Activated T-helper 1 cell treated with Interleukin-2 at 50 U/mL for 16 hours (primary cell): Measurements from ENCODE around the gene CALN1.
"Not testable (repeated sequence)": the region's sequence is repeated elsewhere in the genome, so short reads cannot be mapped to it uniquely, and the experiment has no call there.

ENCODE experiments used
- DNase-seq: peaks from one replicate; pipeline ENCODE4 v3.0.0-alpha.2; 2020; ENCODE audit warnings: low read depth

The CALN1 gene

DNA sequence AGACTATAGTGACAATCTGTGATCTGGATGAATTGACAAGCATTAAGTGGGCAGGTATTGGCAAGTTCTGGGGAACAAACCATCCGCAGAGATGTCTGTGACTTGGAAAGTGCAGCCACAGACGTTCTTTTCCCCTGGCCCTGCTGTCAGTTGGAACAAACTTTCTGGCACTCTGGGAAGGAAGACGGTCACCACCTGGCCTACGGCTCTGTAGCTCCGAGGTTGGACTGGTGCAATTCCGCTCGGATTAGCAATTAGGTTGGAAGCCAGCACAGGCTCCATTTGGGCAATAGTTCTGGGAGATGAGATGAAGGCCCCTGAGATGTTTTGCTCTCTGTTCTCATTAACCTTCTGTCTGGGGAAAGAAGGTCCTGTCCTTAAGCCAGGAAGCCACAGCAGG is 437.5 kb downstream of the CALN1 start:
- DNase-seq, result no peak

DNA sequence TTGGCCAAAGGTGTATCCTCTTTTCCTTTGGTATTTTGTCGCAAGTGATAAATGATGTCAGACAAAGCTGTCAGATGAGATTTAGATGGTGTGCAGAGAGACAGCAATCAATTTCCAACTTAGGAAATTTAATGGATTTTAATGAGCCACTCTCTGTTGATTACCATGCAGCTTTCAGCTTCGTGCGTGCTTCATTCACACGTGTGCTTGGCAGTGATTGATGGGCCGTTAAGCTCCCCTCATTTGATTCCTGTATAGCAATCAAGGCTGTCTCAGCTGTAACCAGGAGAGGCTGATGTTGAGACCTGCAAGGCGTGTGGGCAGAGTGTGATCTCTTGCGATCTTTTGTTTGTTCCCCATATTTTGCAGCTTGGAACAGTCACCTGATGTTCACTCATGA is 439.6 kb downstream of the CALN1 start:
- no peak for DNase-seq

DNA sequence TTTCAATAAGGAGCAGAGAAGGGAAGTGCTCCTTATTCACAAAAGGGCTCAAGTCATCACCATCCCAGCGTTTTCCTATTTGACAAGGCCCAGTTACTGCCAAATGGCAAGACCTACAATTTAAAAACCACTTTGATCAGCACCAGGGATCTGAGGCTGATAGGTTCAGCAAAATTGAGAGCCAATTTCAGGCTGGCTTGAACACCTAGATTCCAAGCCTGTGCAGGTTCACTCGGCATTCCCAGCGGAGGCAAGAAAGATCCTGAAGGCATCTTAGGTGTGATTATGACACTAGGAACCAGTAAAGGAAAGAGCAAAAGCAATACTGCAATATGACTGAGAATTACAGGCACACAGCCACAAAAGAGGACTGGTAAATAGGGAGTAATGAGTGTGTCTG is 441.4 kb downstream of the CALN1 start:
- DNase-seq, result no peak

DNA sequence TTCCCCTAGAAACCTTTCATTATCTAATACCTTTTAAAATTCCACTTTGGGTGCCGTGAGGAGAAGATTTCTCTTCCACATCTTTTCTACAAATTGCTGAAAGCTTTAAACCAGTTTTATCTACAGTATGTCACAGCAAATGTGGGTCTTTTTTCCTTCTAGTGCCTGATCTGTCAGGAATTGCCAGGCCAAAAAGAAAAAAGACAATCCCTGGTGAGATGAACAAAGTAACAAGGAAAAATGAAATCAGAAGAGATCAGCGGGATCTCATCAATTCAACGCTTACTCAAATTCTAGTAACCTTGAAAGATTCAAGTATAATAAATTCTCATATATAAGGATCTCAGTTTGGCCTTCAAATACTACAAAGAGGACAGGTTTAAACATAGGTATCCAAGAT is 449.5 kb downstream of the CALN1 start:
- DNase-seq, result no peak

DNA sequence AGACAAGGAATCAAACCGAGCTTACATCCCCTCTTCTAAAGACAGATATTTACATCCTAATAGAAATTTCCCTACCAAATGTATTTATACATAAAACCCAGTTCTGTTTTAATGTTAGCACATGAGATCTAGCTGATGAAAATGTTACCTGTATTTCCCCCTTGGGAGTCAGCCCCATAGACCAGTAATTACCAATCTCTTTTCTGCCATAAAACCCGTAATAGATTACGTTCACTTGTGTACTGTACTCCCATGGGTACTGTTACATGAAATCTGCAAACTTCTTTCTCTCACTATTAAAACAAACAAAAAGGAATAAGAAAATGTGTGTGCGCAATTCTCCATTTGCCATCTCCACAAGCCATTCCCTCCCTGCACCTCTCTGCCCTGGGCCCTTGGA is 450.9 kb downstream of the CALN1 start:
- DNase-seq, result no peak

DNA sequence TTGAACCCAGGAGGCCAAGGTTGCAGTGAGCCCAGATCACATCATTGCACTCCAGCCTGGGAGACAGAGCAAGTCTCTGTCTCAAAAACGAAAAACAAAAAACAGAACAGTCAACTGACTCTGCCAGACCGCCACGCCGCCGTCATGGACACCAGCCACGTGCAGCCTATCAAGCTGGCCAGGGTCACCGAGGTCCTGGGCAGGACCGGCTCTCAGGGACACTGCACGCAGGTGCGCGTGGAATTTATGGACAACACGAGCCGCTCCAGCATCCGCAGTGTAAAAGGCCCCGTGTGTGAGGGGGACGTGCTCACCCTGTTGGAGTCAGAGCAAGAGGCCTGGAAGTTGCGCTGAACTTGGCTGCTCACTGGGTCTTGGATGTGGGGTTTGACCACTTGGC is 470.0 kb downstream of the CALN1 start:
- no peak for DNase-seq

DNA sequence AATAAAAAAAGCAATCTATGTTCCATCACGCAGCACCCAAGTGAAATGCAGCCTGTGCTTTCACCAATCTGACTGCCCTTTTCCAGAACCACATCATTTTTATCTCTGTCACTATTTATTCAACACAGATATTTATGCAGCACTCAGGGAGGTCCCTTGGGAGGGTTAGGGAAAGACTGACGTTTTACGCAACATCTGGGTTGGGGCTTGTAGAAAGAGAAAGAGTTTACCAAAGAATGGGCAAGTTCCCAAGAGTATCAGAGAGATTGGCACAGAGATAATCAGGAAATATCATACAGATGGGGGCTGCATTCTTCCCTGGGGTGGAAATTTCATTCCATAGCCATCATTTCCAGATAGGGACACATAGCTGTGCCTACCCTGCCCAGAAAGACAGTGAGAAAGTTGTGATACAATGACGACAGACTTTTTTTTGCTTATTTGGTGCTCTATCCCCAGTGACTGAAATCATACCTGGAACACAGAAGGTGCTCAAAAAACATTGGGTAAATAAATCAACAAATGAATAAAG is 474.2 kb downstream of the CALN1 start:
- no peak for DNase-seq

DNA sequence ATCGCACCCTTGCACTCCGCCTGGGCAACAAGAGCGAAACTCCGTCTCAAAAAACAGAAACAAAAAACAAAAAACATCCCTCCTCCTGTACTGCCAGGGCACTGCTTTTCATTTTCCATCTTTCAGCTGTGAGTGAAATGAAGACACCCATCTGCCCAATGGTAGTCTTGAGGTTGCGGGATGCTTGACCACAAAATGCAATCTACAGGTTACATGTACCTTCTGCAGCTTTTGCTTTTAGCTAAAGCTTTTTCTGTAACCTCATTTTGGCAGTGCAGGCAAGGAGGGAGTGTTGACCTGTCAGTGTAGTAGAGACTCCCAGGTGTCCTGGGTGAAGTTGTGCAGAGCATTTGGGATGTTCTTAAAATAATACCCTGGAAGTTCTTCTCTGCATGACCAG is 476.5 kb downstream of the CALN1 start:
- DNase-seq, result no peak

DNA sequence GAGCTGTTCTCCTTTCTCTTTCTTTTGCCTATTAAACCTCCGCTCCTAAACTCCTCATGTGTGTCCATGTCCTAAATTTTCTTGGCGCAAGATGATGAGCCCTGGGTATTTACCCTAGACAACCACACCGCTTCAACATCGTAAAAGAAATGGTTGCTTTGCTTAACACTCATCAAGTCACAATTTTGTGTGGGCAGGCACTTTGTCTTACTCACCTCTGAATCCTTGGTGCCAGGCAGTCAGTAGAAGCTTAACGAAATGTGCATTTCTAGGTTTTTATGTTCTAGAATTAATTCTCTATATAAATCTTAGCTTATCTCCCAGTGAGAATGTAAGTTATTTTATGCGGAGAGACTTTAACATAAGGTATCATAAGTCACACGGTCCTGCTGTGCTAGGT is 478.7 kb downstream of the CALN1 start:
- DNase-seq, result no peak

DNA sequence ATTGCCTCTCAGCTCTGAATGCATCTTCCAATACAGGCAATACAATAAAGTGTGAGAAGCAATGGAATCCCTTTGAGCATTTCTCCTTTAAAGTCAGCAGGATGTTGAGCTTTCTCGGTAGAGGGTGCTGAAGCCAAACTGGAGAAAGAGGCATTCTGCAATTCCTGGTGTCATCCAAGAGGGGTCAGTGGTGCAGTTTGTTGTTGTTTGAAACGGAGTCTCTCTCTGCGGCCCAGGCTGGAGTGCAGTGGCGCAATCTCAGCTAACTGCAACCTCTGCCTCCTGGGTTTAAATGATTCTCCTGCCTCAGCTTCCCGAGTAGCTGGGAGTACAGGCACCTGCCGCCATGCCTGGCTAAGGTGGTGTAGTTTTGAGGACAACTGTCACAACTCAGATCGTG is 486.5 kb downstream of the CALN1 start:
- DNase-seq, result no peak

DNA sequence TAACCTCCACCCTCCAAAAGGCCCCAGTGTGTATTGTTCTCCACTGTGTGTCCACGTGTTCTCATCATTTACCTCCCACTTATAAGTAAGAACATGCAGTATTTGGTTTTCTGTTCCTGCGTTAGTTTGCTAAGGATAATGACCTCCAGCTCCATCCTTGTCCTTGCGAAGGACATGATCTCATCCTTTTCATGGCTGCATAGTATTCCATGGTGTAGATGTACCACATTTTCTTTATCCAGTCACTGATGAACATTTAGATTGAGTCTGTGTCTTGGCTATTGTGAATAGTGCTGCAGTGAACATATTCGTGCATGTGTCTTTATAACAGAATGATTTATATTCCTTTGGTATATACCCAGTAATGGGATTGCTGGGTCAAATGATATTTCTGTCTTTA is 497.9 kb downstream of the CALN1 start:
- not testable (repeated sequence) for DNase-seq

DNA sequence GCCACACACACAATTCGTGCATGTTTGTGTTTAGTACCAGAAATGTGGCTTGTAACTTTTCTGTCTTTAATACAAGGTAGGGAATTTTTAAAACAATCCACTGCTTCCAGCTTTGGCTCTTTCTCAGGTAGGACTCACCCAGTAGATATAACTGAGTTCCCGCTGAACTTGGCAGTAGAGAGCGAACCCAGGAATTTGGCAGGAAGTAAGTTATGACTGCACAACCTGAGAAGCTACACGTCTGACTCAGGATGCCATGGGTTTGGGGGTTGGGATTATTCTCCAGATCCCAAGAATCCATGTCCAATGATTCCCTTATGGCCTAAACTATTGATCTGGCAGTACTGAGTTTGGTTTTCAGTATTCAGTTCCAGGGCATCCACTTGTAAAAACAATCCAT is 499.7 kb downstream of the CALN1 start:
- DNase-seq, result no peak

DNA sequence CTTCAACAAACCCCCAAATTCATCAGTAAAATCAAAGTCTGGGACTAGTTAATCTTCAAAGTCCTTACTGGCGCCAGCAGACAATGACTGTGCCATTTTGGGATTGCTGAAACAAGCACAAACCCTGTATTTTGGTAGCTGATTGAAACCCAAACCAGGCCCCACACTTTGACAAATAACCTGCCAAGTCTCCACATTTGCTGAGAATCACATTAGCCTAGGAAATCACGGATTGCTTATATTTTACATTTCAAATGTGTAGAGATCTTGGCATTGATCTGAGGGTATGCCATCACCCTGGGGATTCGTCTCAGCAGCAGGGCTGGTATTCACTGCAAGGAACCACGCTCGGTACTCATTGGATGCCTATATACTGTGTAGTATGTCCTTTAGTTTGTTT is 501.1 kb downstream of the CALN1 start:
- no peak for DNase-seq

DNA sequence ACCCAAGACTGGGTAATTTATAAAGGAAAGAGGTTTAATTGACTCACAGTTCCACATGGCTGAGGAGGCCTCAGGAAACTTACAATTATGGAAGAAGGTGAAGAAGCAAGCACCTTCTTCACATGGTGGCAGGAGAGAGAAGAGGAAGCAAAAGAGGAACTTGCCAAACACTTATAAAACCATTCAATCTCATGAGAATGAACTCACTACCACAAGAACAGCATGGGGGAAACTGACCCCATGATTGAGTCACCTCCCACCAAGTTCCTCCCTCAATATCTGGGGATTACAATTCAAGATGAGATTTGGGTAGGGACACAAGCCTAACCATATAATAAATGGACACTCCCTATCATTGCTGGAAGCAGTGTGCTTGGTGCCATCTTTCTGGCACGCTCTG is 506.3 kb downstream of the CALN1 start:
- no peak for DNase-seq

DNA sequence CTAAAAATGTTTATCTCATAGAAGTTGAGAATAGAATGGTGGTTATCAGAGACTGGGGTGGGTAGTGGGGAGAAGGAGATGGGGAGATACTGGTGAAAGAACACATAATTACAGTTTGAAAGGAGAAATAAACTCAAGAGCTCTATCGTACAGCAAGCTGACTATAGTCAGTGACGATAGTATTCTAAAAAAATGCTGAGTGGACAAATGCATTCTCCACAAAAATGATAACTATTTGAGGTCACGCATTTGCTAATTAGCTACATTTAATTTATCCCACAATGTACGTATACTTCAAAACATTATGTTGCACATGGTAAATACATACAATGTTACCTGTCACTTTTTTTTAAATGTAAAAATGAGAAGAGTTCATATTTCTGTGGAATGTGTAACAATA is 507.7 kb downstream of the CALN1 start:
- no peak for DNase-seq

DNA sequence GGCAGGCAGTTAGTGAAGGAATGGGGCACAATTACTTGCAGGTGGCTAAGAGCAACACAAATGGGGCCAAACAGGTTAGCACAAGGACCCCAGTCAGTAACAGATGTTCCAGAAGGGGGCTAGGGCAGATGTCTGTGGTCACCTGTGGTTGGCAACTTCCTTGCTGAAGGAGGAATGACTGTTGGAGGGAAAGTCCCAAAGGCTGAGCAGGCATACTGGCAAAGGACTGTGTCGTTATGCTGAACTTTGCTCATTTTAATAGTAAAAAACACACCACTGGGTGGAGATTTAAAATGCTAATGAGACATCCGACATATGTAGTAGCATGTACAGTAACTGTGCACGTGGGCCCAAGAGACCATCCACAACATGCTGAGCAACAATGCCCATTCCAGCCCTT is 511.6 kb downstream of the CALN1 start:
- no peak for DNase-seq

DNA sequence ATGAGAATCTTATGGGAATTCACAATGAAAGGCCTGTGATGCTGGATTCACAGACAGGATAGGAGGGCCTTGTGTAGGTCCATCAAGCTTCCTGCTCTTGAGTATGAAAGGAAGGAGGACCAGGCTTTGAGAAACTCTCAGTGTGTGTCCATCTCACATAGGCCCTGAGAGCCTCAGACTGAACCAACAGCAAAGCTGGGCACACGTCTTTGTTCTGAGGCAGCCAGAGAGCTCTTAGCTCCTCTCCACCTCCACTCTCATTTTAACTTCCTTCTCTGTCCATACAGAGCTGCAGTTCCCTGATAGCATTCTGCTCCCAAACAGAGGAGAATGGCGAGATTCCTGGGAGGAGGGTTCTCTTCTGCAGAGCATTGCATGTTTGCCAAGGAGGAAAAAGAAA is 515.6 kb downstream of the CALN1 start:
- DNase-seq, result no peak

DNA sequence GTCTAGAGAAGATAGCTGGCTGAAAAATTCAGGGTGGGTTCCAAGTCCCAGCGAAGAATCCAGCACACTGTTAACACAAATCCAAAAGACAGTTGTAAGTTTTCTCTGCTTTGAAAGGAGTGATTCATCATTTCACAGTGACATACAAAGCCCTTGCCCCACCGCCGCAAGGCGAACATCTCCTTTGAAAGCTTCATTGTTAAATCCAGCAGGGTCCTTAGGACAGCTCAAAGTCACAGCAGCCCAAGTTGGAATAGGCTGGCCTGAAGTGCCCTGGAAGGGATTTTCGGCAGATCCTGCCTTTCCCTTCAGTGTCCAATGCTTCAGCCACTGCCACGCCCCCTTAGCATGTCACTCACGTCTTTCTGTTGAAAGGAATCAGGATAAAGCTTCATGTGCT is 526.1 kb downstream of the CALN1 start:
- DNase-seq, result no peak

DNA sequence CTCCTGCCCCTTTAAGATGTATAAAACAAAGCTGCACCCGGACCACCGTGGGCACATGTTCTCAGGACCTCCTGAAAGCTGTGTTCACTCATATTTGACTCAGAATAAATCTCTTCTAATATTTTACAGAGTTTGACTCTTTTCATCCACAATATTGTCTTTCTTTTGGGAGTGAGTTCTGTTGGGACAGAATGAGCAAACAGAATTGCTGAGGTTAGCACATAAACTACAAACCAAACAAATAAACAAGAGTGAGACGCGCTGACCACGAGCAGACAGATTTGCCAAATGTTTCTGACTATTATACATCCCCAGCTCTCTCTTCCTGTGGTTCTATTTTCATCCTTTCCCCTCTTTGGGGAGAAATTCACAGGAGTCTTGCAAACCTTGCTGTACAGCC is 526.7 kb downstream of the CALN1 start:
- DNase-seq, result no peak

DNA sequence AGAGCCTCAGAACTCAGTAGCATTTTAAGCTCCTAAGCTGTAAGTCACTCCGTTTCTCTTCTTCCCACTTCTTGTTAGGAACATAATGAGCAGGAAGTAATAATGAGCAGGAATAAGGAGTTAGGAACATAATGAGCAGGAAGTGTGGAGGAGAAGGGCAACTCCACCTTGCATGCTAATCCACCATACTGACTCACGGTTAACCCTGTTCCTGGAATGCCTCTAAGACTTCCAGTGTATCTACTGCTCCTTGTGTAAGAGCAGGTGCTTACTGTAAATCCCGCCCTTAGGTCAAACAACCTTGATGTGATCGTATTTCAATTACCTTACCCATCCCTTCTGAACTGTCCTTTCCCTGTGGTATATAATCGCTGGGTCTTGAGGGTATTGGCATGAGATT is 528.7 kb downstream of the CALN1 start:
- DNase-seq, result no peak

DNA sequence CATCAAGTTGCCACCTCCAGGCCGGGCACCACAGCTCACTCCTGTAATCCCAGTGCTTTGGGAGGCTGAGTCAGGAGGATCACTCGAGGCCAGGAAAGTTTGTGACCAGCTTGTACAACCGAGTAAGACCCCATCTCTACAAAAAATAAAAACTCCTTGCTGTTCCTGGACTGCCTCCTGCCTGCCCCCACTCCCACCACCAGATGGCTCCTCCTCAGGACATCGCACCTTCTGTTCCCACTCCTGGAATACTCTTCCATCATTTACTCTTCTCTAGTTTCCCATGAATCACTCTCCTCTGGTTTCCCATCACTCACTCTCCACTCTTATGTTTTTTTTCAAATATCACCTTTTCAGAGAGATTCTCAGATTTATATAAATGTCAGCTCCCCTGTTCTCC is 540.7 kb downstream of the CALN1 start:
- DNase-seq, result no peak

DNA sequence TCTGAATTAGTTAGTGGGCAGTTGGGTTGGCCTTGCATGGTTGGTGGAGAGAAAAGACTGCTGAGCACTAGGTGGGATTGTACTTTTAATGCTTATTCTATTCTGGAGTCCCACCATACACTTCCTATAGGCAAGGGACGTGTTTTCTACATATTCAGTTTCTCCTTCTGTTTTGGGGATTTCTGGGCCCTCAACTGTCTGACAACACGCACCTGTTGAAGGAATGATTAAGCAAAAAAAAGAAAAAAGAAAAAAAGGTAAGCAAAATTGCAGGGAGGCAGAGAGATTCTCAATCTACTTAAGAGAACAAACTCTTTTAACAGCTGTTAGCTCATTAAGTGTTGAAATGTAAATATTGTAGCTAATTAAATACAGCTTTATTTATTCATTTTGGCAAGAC is 541.3 kb downstream of the CALN1 start:
- DNase-seq, result no peak

DNA sequence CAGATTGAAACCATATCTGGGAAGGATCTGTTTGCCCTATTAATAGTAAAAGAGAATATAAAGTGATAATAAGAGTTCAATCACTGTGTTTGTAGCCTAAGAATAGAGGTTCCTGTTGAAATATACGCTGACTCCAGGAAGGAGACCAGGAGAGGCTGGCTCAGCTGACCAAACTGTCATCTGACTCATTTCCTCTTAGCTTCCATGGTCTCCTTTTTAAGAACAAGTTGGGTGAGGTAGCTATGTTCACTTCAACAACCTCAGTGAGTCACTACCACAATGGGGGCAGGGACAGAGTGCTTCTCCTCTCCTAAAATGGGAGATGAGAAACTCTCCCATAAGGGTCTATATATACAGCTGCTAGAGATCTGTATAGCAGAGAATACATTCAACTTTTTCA is 543.3 kb downstream of the CALN1 start:
- DNase-seq, result no peak

DNA sequence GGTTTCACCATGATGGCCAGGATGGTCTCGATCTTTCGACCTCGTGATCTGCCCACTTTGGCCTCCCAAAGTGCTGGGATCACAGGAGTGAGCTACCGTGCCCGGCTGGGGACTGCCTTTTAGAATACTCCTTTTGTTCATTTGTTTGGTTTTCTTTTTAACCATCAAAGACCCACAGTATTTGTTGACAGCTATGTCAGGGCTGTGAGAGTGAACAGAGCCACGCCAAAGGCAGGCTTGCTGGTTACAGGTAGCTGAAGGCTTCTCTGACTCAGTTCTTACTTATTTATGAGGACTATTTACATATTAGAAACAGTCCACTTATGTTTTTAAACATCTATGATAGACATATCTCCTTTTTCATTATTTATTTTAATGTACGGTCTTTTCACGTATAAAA is 544.5 kb downstream of the CALN1 start:
- no peak for DNase-seq

DNA sequence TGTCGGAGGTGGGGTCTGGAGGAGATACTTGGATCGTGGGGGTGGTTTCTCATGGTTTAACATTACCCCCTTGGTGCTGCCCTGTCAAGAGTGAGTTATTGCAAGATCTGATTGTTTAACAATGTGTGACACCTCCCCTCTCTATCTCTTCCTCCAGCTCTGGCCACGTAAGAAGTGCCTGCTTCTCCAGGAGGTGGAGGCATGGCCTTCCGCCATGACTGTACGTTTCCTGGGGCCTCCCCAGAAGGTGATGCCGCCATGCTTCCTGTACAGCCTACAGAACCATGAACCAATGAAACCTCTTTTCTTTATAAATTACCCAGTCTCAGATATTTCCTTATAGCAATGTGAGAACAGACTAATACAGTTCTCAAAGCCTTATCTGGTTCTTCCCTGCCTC is 547.0 kb downstream of the CALN1 start:
- DNase-seq, result no peak
